ENCODE results near the gene AMPD2. TPM values are rescaled to one million over a fixed set of nuclear protein-coding genes. Genes with fewer than 3 reads are reported as not detected.
A peak's percentile ranks its signal among the peaks of the same experiment; 100 is the strongest.

The AMPD2 gene
- polyA plus RNA-seq (2013): 31.5 and 36.1 TPM in 2 replicates

DNA sequence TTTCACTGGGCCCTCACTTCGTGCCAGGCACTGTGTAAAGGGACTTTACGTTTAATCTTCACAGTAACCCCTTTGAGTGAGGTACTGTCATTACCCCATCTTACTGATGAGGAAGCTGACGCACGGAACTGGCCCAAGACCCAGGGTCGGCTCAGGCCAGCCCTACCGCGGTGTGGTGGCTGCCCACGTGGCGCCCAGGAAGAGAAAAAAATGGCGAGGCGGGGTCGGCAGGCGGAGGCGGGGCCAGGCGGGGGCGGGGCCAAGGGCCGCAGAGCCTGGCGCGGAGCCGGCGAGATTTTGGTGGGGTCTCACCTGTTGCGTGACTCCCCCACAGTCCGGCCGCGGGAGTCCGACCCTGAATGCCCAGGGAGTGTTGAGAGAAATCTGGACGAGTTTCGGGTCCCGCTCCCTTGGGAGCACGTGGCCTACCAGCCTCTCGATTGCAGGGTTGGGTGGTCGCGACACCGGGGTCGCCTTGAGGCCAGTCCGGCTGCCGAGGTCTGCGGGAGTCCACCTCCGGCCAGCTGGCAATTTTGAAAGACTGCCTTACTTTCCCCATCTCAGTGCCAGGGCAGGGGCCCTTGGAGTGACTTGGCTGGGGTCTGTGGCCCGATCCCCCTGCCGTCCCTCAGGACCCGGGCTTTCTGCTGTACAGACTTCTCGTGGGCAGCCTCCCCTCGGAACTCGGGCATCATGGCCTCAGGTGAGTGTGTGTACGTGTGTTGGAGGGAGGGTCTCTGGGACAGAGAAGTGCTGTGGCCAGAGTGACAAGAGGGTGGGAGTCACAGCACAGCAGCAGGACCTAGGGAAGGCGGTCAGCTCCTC lies at the start of gene AMPD2, which contains the start of gene GNAT2:
Gene AMPD2, plus strand, starts transcription at position 262 of the 825 bp plus-strand sequence. CDS start 1,339 bp downstream, outside the sequence.
Gene GNAT2, minus strand, starts transcription at position 41 of the 825 bp plus-strand sequence. CDS start 6,746 bp downstream, outside the sequence.
- H2BK5ac ChIP-seq (ENCODE audit: low read depth, low read length, poor library complexity): peak within 1 kb of the TSS; percentile 47
- H3K4me2 ChIP-seq (ENCODE audit: low read length): peak within 1 kb of the TSS; percentile 82
- no CpG with 5 or more reads among the region's 47 CpGs for WGBS (ENCODE audit: extremely low coverage, insufficient coverage, insufficient read length)
- H3K18ac ChIP-seq (ENCODE audit: low read length): peak within 1 kb of the TSS; percentile 98
- H4K12ac ChIP-seq (ENCODE audit: low read depth, low read length): peak within 1 kb of the TSS; percentile 96
- peak within 1 kb of the TSS; percentile 60 for H3K27ac ChIP-seq (ENCODE audit: low read depth, low read length)
- H3K9ac ChIP-seq (ENCODE audit: low read length): peak within 1 kb of the TSS; percentile 81
- H3K23ac ChIP-seq (ENCODE audit: low read length): no peak within 1 kb of the TSS
- H3K27me3 ChIP-seq (ENCODE audit: insufficient read depth, low read length): no peaks in the 10 kb centered on the region
- H2AK5ac ChIP-seq (ENCODE audit: low read length): peak within 1 kb of the TSS; percentile 90
- peak within 1 kb of the TSS; percentile 87 for H2AFZ ChIP-seq (ENCODE audit: insufficient read depth, low read length, poor library complexity)
- peaks cover 9% of the 10 kb centered on the region for H3K79me2 ChIP-seq (ENCODE audit: control insufficient read depth, insufficient read depth, low read length, poor library complexity)
- H3K14ac ChIP-seq (ENCODE audit: low read length): peak within 1 kb of the TSS; percentile 90
- H3K36me3 ChIP-seq (ENCODE audit: control insufficient read depth in 1 of 2, insufficient read depth in 2 of 2, low read length in 2 of 2): no peaks in the 10 kb centered on the region
- H3K79me1 ChIP-seq (ENCODE audit: low read length): peaks cover 18% of the 10 kb centered on the region
- H4K91ac ChIP-seq (ENCODE audit: low read depth, low read length): peak within 1 kb of the TSS; percentile 80
- peak within 1 kb of the TSS; percentile 78 for H2BK120ac ChIP-seq (ENCODE audit: insufficient read depth, low read length, poor library complexity)
- DNase-seq: peak; percentile 83 to 87
- peak within 1 kb of the TSS; percentile 77 for H3K4me3 ChIP-seq (ENCODE audit: low read depth, low read length)
- peaks cover 9 to 13% of the 10 kb centered on the region in 2 experiments for H3K4me1 ChIP-seq (ENCODE audit: control insufficient read depth in 1 of 2, insufficient read depth in 2 of 2, low read length in 2 of 2)
- H3K9me3 ChIP-seq (ENCODE audit: insufficient read depth, low read depth, low read length): no peaks in the 10 kb centered on the region
- peak within 1 kb of the TSS; percentile 90 for H2BK12ac ChIP-seq (ENCODE audit: low read length)
- H4K8ac ChIP-seq (ENCODE audit: low read depth, low read length): peak within 1 kb of the TSS; percentile 91
- peak within 1 kb of the TSS; percentile 73 for H3K4ac ChIP-seq (ENCODE audit: low read depth, low read length)

DNA sequence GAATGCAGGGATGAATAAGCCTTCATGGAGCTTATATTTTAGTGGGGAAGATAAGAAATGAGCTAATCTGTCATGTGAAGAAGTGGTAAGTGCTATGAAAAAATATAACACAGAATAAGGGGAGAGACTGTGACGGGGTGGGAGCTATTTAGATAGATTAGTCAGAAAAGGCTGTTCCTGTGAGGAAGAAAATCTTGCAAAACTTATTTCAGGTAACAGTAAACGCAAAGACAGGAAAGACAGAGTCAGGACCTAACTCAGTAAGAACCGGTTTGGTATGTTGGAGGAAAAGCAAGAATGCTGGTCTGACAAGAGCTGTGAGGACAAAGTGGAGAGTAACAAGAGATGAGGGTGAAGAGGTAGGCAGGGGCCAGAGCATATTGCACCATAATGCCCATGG lies 49.2 kb upstream of the AMPD2 start:
- Histone ChIP-seq H3K9me3 (ENCODE audit: insufficient read depth, low read depth, low read length) (no peaks in the 10 kb centered on the region), H3K23ac (ENCODE audit: low read length) (no peak overlapping the region), H2BK120ac (ENCODE audit: insufficient read depth, low read length, poor library complexity) (no peak overlapping the region), H3K4me3 (ENCODE audit: low read depth, low read length) (no peak overlapping the region), H3K14ac (ENCODE audit: low read length) (no peak overlapping the region), H3K4me2 (ENCODE audit: low read length) (peak overlapping the region; percentile 45), H3K36me3 (ENCODE audit: control insufficient read depth in 1 of 2, insufficient read depth in 2 of 2, low read length in 2 of 2) (peaks cover 0 to under 1% of the 10 kb centered on the region in 2 experiments), H3K9ac (ENCODE audit: low read length) (no peak overlapping the region), H2BK5ac (ENCODE audit: low read depth, low read length, poor library complexity) (no peak overlapping the region), H3K4ac (ENCODE audit: low read depth, low read length) (no peak overlapping the region), H3K27me3 (ENCODE audit: insufficient read depth, low read length) (no peaks in the 10 kb centered on the region), H3K18ac (ENCODE audit: low read length) (no peak overlapping the region), H3K27ac (ENCODE audit: low read depth, low read length) (no peak overlapping the region), H2AK5ac (ENCODE audit: low read length) (no peak overlapping the region), H3K79me1 (ENCODE audit: low read length) (no peaks in the 10 kb centered on the region), H4K8ac (ENCODE audit: low read depth, low read length) (no peak overlapping the region), H4K12ac (ENCODE audit: low read depth, low read length) (no peak overlapping the region), H2AFZ (ENCODE audit: insufficient read depth, low read length, poor library complexity) (no peak overlapping the region), H3K4me1 (ENCODE audit: control insufficient read depth in 1 of 2, insufficient read depth in 2 of 2, low read length in 2 of 2) (peaks cover 2% of the 10 kb centered on the region in 2 experiments), H2BK12ac (ENCODE audit: low read length) (no peak overlapping the region), H3K79me2 (ENCODE audit: control insufficient read depth, insufficient read depth, low read length, poor library complexity) (no peaks in the 10 kb centered on the region), H4K91ac (ENCODE audit: low read depth, low read length) (no peak overlapping the region)
- DNase-seq: peak; percentile 78 to 91
- WGBS (ENCODE audit: extremely low coverage, insufficient coverage, insufficient read length): no CpG with 5 or more reads among the region's 3 CpGs

DNA sequence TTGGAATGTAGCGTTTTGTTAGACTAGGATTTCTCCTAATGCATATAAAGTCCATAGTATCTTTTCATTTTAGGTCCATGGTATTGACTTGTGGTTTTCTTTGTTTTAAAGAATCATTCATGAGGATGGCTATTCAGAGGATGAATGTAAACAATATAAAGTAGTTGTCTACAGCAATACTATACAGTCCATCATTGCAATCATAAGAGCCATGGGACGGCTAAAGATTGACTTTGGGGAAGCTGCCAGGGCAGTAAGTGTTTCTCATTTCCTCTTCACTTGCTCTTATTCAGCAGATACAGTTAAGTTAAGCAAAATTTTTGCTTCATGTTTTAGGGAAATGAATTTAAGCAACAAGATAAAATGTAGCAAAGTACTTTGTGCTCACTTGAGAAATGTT lies 45.9 kb upstream of the AMPD2 start:
- H3K18ac ChIP-seq (ENCODE audit: low read length): no peak overlapping the region
- H4K91ac ChIP-seq (ENCODE audit: low read depth, low read length): no peak overlapping the region
- no peak for DNase-seq
- peaks cover 2% of the 10 kb centered on the region in 2 experiments for H3K4me1 ChIP-seq (ENCODE audit: control insufficient read depth in 1 of 2, insufficient read depth in 2 of 2, low read length in 2 of 2)
- H3K4me3 ChIP-seq (ENCODE audit: low read depth, low read length): no peak overlapping the region
- H3K4ac ChIP-seq (ENCODE audit: low read depth, low read length): no peak overlapping the region
- no peaks in the 10 kb centered on the region for H3K27me3 ChIP-seq (ENCODE audit: insufficient read depth, low read length)
- H2BK120ac ChIP-seq (ENCODE audit: insufficient read depth, low read length, poor library complexity): no peak overlapping the region
- no peaks in the 10 kb centered on the region for H3K79me1 ChIP-seq (ENCODE audit: low read length)
- no peak overlapping the region for H3K4me2 ChIP-seq (ENCODE audit: low read length)
- no peak overlapping the region for H2BK5ac ChIP-seq (ENCODE audit: low read depth, low read length, poor library complexity)
- H3K14ac ChIP-seq (ENCODE audit: low read length): no peak overlapping the region
- H3K23ac ChIP-seq (ENCODE audit: low read length): no peak overlapping the region
- WGBS (ENCODE audit: extremely low coverage, insufficient coverage, insufficient read length): no CpG with 5 or more reads among the region's 2 CpGs
- H2BK12ac ChIP-seq (ENCODE audit: low read length): no peak overlapping the region
- no peaks in the 10 kb centered on the region for H3K9me3 ChIP-seq (ENCODE audit: insufficient read depth, low read depth, low read length)
- H4K8ac ChIP-seq (ENCODE audit: low read depth, low read length): no peak overlapping the region
- H2AFZ ChIP-seq (ENCODE audit: insufficient read depth, low read length, poor library complexity): no peak overlapping the region
- no peak overlapping the region for H2AK5ac ChIP-seq (ENCODE audit: low read length)
- no peak overlapping the region for H4K12ac ChIP-seq (ENCODE audit: low read depth, low read length)
- peaks cover 1 to 8% of the 10 kb centered on the region in 2 experiments for H3K36me3 ChIP-seq (ENCODE audit: control insufficient read depth in 1 of 2, insufficient read depth in 2 of 2, low read length in 2 of 2)
- H3K79me2 ChIP-seq (ENCODE audit: control insufficient read depth, insufficient read depth, low read length, poor library complexity): no peaks in the 10 kb centered on the region
- no peak overlapping the region for H3K27ac ChIP-seq (ENCODE audit: low read depth, low read length)
- no peak overlapping the region for H3K9ac ChIP-seq (ENCODE audit: low read length)

DNA sequence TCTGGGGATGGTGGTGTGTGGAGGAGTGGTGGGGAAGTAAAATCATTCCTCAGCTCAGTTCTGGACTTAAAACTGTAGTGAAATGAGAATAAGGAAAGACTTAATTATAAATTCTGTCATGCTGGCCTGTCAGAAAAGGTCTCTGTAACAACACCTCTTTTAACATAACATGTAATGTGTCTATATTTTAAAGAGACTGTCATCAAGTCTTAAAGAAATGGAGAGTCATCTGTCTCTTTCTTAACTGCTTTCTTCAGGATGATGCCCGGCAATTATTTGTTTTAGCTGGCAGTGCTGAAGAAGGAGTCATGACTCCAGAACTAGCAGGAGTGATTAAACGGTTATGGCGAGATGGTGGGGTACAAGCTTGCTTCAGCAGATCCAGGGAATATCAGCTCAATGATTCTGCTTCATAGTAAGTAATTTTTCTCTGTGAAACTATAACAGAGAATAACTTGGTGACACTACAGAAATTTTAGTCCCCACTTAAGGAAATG lies 40.6 kb upstream of the AMPD2 start:
- Histone ChIP-seq H3K27me3 (ENCODE audit: insufficient read depth, low read length) (no peaks in the 10 kb centered on the region), H2AFZ (ENCODE audit: insufficient read depth, low read length, poor library complexity) (no peak overlapping the region), H4K91ac (ENCODE audit: low read depth, low read length) (no peak overlapping the region), H2BK120ac (ENCODE audit: insufficient read depth, low read length, poor library complexity) (no peak overlapping the region), H3K4me1 (ENCODE audit: control insufficient read depth in 1 of 2, insufficient read depth in 2 of 2, low read length in 2 of 2) (peaks cover 0 to 1% of the 10 kb centered on the region in 2 experiments), H3K4me3 (ENCODE audit: low read depth, low read length) (no peak overlapping the region), H2AK5ac (ENCODE audit: low read length) (no peak overlapping the region), H3K27ac (ENCODE audit: low read depth, low read length) (no peak overlapping the region), H4K12ac (ENCODE audit: low read depth, low read length) (no peak overlapping the region), H3K79me1 (ENCODE audit: low read length) (no peaks in the 10 kb centered on the region), H4K8ac (ENCODE audit: low read depth, low read length) (no peak overlapping the region), H2BK12ac (ENCODE audit: low read length) (no peak overlapping the region), H3K36me3 (ENCODE audit: control insufficient read depth in 1 of 2, insufficient read depth in 2 of 2, low read length in 2 of 2) (peaks cover 12 to 17% of the 10 kb centered on the region in 2 experiments), H3K4me2 (ENCODE audit: low read length) (no peak overlapping the region), H3K9ac (ENCODE audit: low read length) (no peak overlapping the region), H3K4ac (ENCODE audit: low read depth, low read length) (no peak overlapping the region), H3K79me2 (ENCODE audit: control insufficient read depth, insufficient read depth, low read length, poor library complexity) (no peaks in the 10 kb centered on the region), H3K9me3 (ENCODE audit: insufficient read depth, low read depth, low read length) (no peaks in the 10 kb centered on the region), H3K14ac (ENCODE audit: low read length) (no peak overlapping the region), H3K18ac (ENCODE audit: low read length) (no peak overlapping the region), H2BK5ac (ENCODE audit: low read depth, low read length, poor library complexity) (no peak overlapping the region), H3K23ac (ENCODE audit: low read length) (no peak overlapping the region)
- no peak for DNase-seq
- WGBS (ENCODE audit: extremely low coverage, insufficient coverage, insufficient read length): no CpG with 5 or more reads among the region's 3 CpGs
